Measurements from ENCODE around the gene TMEM44. TPM values are rescaled to one million over a fixed set of nuclear protein-coding genes. Genes with fewer than 3 reads are reported as not detected.

The TMEM44 gene
- total and polyA plus RNA-seq, 2 of the 4 experiments (the other 2 are of a cell fraction), result 9.7 to 24.2 TPM

- no peak for TF ChIP-seq CTCF (conservative IDR thresholded peaks at IDR 0.05; ENCODE audit: low read depth, low read length)
- peak; percentile 40 for TF ChIP-seq SMC3 (IDR thresholded peaks at IDR 0.05; ENCODE audit: low read depth, low read length)
- TF ChIP-seq MXI1 (IDR thresholded peaks at IDR 0.05; ENCODE audit: borderline replicate concordance, low read depth, low read length), result peak; percentile 68; the same call in 1 of the 2 replicates
Observed at GRCh38 chr3:194592798-194593752, 40.1 kb downstream of the TMEM44 start (continued).
